ENCODE data around the gene NVL.
"Not testable (repeated sequence)": the region's sequence is repeated elsewhere in the genome, so short reads cannot be mapped to it uniquely, and the experiment has no call there.

Gene NVL

GRCh38 chr1:224234017-224234416, 96.0 kb downstream of the NVL start:
- DNase-seq (ENCODE audit: low read depth), result no peak

GRCh38 chr1:224226849-224227502, 103.0 kb downstream of the NVL start:
- DNase-seq (ENCODE audit: low read depth), result no peak

- no peak for DNase-seq (ENCODE audit: low read depth)
Measured at GRCh38 chr1:224223819-224224714, 105.9 kb downstream of the NVL start.

GRCh38 chr1:224219612-224220059, 110.3 kb downstream of the NVL start:
- DNase-seq (ENCODE audit: low read depth), result no peak

- DNase-seq (ENCODE audit: low read depth), result no peak
Measured at GRCh38 chr1:224219011-224219611, 110.9 kb downstream of the NVL start.

GRCh38 chr1:224217655-224218623, 112.0 kb downstream of the NVL start:
- DNase-seq (ENCODE audit: low read depth), result no peak

GRCh38 chr1:224216382-224216781, 113.6 kb downstream of the NVL start:
- DNase-seq (ENCODE audit: low read depth), result no peak

- no peak for DNase-seq (ENCODE audit: low read depth)
Measured at GRCh38 chr1:224213438-224214119, 116.4 kb downstream of the NVL start.

GRCh38 chr1:224212618-224213061, 117.3 kb downstream of the NVL start:
- no peak for DNase-seq (ENCODE audit: low read depth)

GRCh38 chr1:224211206-224211962, 118.6 kb downstream of the NVL start:
- DNase-seq (ENCODE audit: low read depth), result no peak

- not testable (repeated sequence) for DNase-seq (ENCODE audit: low read depth)
Measured at GRCh38 chr1:224205931-224206538, 123.9 kb downstream of the NVL start.

GRCh38 chr1:224205438-224205840, 124.5 kb downstream of the NVL start:
- DNase-seq (ENCODE audit: low read depth), result peak; percentile 37

- no peak for DNase-seq (ENCODE audit: low read depth)
Measured at GRCh38 chr1:224203243-224204016, 126.5 kb downstream of the NVL start.

- no peak for DNase-seq (ENCODE audit: low read depth)
Measured at GRCh38 chr1:224201853-224202252, 128.1 kb downstream of the NVL start.

- DNase-seq (ENCODE audit: low read depth), result no peak
Measured at GRCh38 chr1:224201383-224201782, 128.6 kb downstream of the NVL start.

GRCh38 chr1:224199679-224200078, 130.3 kb downstream of the NVL start:
- no peak for DNase-seq (ENCODE audit: low read depth)

GRCh38 chr1:224198572-224198971, 131.4 kb downstream of the NVL start:
- no peak for DNase-seq (ENCODE audit: low read depth)

- no peak for DNase-seq (ENCODE audit: low read depth)
Measured at GRCh38 chr1:224196813-224197600, 133.0 kb downstream of the NVL start.

Data from activated T-cell treated with anti-CD3 and anti-CD28 coated beads for 48 hours (primary cell).